Renal cortex interstitium (tissue), 11 donors: ENCODE data around the gene PTPRF. TPM values are rescaled to one million over a fixed set of nuclear protein-coding genes. Genes with fewer than 3 reads are reported as not detected.

Source experiments
- DNase-seq, 11 donors: peaks; one replicate each; pipeline ENCODE4 v3.0.0-alpha.2; 2013; ENCODE audit warnings: low read depth in 9 of 11, low spot score in 4 of 11; ENCODE audit errors: extremely low read depth in 1 of 11
- polyA plus RNA-seq, 3 donors: library from polyadenylated mRNA; unstranded; fragments of 120-200 nt; gene quantifications; one replicate each; pipeline ENCODE4 v1.2.1, GENCODE V29; 2013; ENCODE audit not compliant: insufficient read length in 3 of 3

PTPRF gene
- polyA plus RNA-seq, 3 donors, result 207 to 229 (median 213) TPM

- DNase-seq, result no peak
Measured at GRCh38 chr1:43586136-43586731, 55.6 kb downstream of the PTPRF start.

DNA sequence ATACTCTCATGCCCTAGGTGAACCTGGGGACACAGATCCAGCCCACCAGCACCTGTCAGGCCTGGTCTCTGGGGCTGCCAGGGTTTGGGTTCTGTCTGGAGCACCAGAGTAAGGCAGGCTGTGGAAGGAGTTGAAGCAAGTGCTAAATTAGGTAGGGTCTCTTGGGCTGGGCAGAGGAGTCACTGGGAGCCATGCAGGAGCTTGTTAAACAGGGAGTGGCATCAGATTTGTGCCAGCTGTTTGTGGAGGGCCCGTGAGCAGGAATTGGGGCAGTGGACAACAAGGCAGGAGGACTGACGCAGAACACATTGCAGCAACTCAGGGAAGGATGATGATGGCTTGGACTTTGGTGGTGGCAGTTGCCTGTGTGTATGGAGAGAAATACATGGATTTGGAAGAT, 56.3 kb downstream of the PTPRF start:
- no peak for DNase-seq

GRCh38 chr1:43587594-43587993, 56.9 kb downstream of the PTPRF start:
- no peak for DNase-seq

DNA sequence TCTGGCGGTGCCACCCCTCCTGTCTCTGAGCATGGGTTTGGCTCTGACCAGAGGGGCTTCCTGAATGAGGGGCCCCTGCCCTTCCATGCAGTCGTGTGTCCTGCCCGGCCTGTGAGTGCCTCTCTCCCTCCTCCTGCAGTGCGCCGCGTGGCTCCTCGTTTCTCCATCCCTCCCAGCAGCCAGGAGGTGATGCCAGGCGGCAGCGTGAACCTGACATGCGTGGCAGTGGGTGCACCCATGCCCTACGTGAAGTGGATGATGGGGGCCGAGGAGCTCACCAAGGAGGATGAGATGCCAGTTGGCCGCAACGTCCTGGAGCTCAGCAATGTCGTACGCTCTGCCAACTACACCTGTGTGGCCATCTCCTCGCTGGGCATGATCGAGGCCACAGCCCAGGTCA, 57.9 kb downstream of the PTPRF start:
- DNase-seq, result no peak

- no peak for DNase-seq
Measured at GRCh38 chr1:43590388-43590925, 59.8 kb downstream of the PTPRF start.

DNA sequence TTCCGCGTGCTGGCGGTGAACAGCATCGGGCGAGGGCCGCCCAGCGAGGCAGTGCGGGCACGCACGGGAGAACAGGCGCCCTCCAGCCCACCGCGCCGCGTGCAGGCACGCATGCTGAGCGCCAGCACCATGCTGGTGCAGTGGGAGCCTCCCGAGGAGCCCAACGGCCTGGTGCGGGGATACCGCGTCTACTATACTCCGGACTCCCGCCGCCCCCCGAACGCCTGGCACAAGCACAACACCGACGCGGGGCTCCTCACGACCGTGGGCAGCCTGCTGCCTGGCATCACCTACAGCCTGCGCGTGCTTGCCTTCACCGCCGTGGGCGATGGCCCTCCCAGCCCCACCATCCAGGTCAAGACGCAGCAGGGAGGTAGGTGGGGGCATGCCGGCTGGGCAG, 60.5 kb downstream of the PTPRF start:
- DNase-seq, result no peak

GRCh38 chr1:43592051-43592665, 61.5 kb downstream of the PTPRF start:
- no peak for DNase-seq

DNA sequence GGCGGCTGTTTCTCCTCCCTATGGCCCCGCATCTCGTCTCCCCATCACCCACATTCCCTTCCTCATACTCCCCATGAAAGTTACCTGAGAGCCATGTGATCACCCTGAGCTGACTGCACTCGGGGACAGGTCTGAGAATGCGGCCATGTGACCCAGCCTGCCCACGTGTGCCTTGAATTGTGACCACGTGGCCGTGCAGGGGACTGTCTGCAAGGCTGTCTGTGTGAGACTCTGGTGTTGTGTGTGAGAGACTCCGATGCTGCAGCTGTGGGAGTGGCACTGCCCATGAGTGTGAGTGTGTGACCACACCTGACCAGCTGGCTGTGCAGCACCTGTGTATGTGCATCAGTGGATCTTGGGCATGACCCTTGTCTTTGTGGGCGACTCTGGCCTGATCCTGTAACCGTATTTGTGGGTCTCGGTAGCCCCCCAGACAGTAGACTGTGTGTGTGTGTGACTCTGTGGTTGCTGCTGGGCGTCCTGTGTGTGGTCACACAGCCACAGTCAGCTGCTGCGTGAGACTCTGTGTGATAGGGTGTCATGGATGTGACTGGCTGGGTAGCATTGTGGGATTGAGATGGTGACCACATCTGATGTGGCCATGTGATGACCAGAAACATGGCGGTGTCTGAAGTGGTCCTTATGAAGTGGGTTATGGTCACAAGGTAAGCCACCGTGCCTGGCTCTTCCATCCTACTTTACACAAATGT, 62.4 kb downstream of the PTPRF start:
- no peak for DNase-seq

DNA sequence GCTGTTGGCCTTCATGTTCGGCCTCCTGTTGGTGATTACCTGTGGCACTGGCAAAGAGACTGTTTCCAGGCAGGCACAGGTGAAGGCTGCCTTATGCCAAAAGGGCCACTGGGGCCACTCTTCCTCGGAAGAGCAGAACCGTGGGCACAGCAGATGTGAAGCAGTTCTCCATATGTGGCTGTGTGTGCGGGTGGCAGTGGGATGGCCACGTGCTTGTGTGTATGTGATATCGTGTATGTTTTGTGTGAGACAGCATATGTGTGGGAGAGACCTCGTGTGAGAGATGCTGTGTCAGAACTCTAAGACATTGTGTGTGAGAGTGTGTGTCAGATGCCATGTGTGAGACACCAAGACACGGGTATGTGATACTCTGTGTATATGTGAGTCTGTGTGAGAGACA, 65.9 kb downstream of the PTPRF start:
- DNase-seq, result no peak

- no peak for DNase-seq
Measured at GRCh38 chr1:43597028-43597427, 66.3 kb downstream of the PTPRF start.

GRCh38 chr1:43597721-43598120, 67.0 kb downstream of the PTPRF start:
- DNase-seq, result no peak

DNA sequence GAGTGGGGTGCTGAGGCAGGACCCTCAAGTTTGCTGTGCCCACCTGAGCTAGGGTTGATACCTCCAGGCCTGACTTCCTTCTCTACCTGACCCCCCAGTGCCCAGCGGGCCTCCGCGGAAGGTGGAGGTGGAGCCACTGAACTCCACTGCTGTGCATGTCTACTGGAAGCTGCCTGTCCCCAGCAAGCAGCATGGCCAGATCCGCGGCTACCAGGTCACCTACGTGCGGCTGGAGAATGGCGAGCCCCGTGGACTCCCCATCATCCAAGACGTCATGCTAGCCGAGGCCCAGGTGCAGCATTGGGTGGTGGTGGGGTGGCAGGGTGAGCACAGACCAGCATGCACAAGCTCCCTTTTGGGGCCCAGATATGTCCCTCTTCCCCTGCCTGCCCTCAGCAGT, 67.9 kb downstream of the PTPRF start:
- no peak for DNase-seq

DNA sequence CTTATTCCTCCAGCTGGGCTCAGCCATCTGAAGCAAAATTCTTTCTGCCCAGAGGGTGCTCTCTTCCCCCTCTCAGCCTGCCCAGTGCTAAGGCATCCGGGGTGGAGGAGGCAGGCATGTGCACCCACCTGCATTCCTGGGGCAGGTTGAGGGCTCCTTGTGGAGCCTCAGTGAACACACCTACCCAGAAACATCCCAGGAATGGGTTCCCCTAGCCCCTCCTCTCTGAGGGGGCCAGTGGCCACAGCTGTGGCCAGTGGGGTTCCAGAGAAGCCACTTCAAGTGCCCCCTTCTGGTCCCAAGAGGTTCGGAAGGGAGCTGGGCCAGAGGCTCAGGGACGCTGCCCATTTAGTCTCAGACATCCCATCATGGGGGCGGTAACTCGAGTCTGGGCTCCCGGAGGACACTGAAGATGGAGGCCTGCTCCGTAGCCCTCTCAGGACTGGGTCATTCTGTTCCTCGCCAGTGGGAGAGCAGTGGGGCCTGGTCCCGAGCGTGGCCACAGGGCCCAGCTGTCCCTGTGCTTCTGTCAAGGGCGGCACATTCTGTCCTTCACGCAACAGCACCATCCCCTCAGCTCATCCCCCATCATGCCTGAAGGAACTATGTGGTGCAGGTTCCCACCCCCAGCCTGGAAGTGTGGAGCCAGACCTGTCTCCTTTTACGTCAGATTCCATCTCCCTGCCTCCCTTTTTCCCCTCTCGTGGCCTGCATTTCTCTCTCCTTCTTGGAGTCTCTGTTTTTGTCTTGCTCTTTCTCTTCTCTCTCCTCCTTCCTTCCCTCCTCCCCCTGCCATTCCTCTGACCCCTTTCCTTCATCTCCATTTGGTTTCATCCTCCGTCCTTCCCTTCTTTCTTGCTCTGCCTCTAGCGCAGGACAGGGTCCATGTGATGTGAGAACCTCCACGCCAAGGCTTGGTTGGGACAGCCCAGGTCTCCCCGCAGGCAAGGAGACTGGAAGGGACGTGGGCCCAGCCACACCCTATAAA, 69.6 kb downstream of the PTPRF start:
- no peak for DNase-seq

DNA sequence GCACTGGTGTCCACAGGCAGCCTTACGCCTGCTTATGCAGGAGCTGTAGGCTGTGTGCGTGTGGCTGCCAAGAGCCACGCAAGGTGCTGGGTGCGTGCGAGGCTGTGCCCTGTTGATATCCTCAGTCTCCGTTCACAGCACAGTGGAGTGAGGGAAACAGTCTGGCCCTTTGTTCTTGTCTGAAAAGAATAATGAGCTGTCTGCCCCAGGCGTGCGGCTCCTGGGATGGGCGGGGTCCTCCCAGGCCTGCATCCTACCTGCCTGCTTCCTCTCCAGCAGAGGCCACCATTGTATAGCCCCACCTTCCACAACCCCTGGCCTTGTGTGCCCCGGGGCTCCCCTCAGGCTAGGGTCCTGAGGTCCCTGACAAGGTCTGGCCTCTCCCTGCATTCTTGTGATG, 72.3 kb downstream of the PTPRF start:
- no peak for DNase-seq

DNA sequence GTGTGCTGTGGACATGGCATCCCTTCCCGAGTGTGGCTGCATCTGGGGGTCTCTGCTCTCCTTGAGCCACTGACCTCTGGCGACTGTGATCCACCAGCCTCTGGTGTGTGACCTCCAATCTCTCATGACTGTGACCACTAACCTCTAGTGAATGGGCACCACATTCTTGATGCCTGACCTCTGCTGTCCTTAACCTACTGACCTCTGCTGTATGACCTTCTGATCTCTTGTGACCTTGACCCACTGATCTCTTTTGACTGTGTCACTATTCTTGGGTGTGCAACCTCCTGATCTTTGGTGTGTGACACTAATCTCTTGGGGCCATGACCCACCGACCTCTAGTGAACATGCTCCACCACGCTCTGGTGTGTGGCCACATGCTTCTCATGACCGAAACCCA, 73.5 kb downstream of the PTPRF start:
- DNase-seq, result no peak

- DNase-seq, result no peak
Measured at GRCh38 chr1:43605157-43605556, 74.5 kb downstream of the PTPRF start.

DNA sequence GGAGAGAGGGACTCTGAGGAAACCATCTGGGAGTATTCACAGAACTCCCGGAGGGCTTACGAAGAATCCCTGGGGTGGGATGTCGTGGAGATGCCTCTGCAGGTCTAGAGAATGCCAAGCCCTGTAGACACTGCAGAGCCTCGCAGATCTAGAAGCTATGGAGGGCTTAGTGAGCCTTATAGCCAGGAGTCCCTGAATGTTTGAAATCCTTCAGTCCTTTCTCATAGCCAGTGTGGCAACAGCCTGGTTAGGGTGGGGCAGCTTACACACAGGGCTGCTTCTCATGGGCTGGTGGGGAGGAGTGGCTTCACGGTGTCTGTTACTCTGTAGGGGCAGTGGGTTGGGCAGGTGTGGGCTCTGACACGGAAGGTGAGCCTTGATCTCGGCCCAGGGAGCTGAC, 75.1 kb downstream of the PTPRF start:
- no peak for DNase-seq

DNA sequence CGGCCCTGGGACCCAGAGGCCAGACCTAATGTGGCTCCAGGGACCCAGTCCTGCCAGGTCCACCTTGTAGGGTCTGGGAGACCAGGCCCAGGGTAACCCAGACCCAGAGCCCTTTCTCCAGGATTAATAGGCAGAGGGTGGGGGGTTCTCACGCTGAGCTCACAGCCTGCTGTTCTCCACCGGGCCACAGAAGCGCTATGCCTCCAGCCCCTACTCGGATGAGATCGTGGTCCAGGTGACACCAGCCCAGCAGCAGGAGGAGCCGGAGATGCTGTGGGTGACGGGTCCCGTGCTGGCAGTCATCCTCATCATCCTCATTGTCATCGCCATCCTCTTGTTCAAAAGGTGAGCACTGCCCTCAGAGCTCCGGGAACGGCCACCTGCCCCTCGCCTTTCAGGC, 75.9 kb downstream of the PTPRF start:
- no peak for DNase-seq

GRCh38 chr1:43608827-43609226, 78.1 kb downstream of the PTPRF start:
- DNase-seq, result no peak
